ENCODE measurements around the gene IL17B. TPM values are rescaled to one million over a fixed set of nuclear protein-coding genes. Genes with fewer than 3 reads are reported as not detected.

The IL17B gene
- total RNA-seq, 1 experiment from 2014 or later = not detected

- no peak for DNase-seq
- Histone ChIP-seq H4K5ac (ENCODE audit: insufficient read length, low read depth, low read length) (no peak overlapping the region), H2BK5ac (ENCODE audit: insufficient read length, low read length) (no peak overlapping the region)
Observed at GRCh38 chr5:149376104-149376503, 3.0 kb downstream of the IL17B start.

More at GRCh38 chr5:149376104-149376503, 3.0 kb downstream of the IL17B start:
- Histone ChIP-seq H2BK20ac (ENCODE audit: low read depth, low read length, poor library complexity, severe bottlenecking) (no peak overlapping the region), H3K9ac (ENCODE audit: extremely low read depth, insufficient read length, low read length) (no peak overlapping the region), H3K23me2 (ENCODE audit: insufficient read length, low read depth, low read length, poor library complexity, severe bottlenecking) (no peaks in the 10 kb centered on the region), H4K91ac (ENCODE audit: insufficient read length, low read depth, low read length) (no peak overlapping the region), H3K4ac (ENCODE audit: low read depth, low read length) (no peak overlapping the region), H3K27me3 (ENCODE audit: insufficient read depth, low read length) (no peaks in the 10 kb centered on the region; the same call in 1 of the 2 replicates), H4K8ac (replicated peaks; ENCODE audit: insufficient read length, low read depth, low read length) (no peak overlapping the region), H3K79me1 (ENCODE audit: insufficient read depth, low read depth, low read length, poor library complexity, severe bottlenecking) (no peaks in the 10 kb centered on the region), H2BK15ac (ENCODE audit: low read depth, low read length) (no peak overlapping the region), H3K27ac (ENCODE audit: insufficient read length, low read depth, low read length) (no peak overlapping the region), H3K79me2 (ENCODE audit: insufficient read depth, low read length) (no peaks in the 10 kb centered on the region), H2BK120ac (ENCODE audit: low read depth, low read length, poor library complexity, severe bottlenecking) (no peak overlapping the region), H3K4me2 (ENCODE audit: insufficient read depth, insufficient read length, low read length) (no peak overlapping the region), H2AFZ (ENCODE audit: low read length) (no peak overlapping the region), H3K18ac (ENCODE audit: insufficient read length, low read depth, low read length) (no peak overlapping the region), H2BK12ac (ENCODE audit: insufficient read length, low read depth, low read length) (no peak overlapping the region), H3K56ac (ENCODE audit: insufficient read length, low read depth, low read length) (no peak overlapping the region), H3K14ac (ENCODE audit: insufficient read depth, low read length) (no peak overlapping the region), H2AK5ac (ENCODE audit: insufficient read length, low read length) (no peak overlapping the region), H3K4me1 (ENCODE audit: insufficient read depth, low read length) (no peaks in the 10 kb centered on the region), H3K9me3 (ENCODE audit: control insufficient read depth, low read depth, low read length) (no peaks in the 10 kb centered on the region), H3T11ph (ENCODE audit: low read length) (no peak overlapping the region), H3K23ac (ENCODE audit: insufficient read length, low read depth, low read length) (no peak overlapping the region), H4K20me1 (ENCODE audit: control insufficient read depth, insufficient read depth, insufficient read length) (no peaks in the 10 kb centered on the region)
- peaks cover 23 to 24% of the 10 kb centered on the region in 2 experiments for H3K4me1 Mint-ChIP-seq
- WGBS (ENCODE audit: extremely low coverage, insufficient read length, low lambda C conversion rate) = no CpG with 5 or more reads among the region's 12 CpGs
- no peak overlapping the region; a peak in 1 of 7 replicates for H3K27ac Mint-ChIP-seq
- no peak overlapping the region for H3K4me3 Mint-ChIP-seq
- H3K9me3 Mint-ChIP-seq = no peaks in the 10 kb centered on the region; a peak in 1 of 5 replicates
- H3K36me3 Mint-ChIP-seq (ENCODE audit: insufficient read depth in 1 of 3, low read depth in 3 of 3) = no peaks in the 10 kb centered on the region
- no peaks in the 10 kb centered on the region for H3K27me3 Mint-ChIP-seq (ENCODE audit: low read depth)
- TF ChIP-seq, protein P1, sequence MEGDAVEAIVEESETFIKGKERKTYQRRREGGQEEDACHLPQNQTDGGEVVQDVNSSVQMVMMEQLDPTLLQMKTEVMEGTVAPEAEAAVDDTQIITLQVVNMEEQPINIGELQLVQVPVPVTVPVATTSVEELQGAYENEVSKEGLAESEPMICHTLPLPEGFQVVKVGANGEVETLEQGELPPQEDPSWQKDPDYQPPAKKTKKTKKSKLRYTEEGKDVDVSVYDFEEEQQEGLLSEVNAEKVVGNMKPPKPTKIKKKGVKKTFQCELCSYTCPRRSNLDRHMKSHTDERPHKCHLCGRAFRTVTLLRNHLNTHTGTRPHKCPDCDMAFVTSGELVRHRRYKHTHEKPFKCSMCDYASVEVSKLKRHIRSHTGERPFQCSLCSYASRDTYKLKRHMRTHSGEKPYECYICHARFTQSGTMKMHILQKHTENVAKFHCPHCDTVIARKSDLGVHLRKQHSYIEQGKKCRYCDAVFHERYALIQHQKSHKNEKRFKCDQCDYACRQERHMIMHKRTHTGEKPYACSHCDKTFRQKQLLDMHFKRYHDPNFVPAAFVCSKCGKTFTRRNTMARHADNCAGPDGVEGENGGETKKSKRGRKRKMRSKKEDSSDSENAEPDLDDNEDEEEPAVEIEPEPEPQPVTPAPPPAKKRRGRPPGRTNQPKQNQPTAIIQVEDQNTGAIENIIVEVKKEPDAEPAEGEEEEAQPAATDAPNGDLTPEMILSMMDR (conservative IDR thresholded peaks at IDR 0.05) = no peak

All from H9 (cell line).